HEK293 (cell line): ENCODE results near the gene NKAIN4.

Experiments used
- CTCF ChIA-PET: fragments of 350-600 bp; formaldehyde crosslinking; extraction: SDS; loops from one replicate; lab custom pipeline; 2021; ENCODE audit warnings: antibody characterized with exemption; lab: Yijun Ruan, JAX
- POLR2A ChIA-PET: fragments of 300-600 bp; formaldehyde crosslinking; extraction: SDS; loops from one replicate; lab custom pipeline; 2020; ENCODE audit warnings: antibody characterized with exemption, inconsistent platforms; lab: Yijun Ruan, JAX
- H3K27ac ChIP-seq: fragments of 200-500 bp; sonication (Bioruptor generic); 2 replicates; pipeline ENCODE4 v1.5.1; 2014; ENCODE audit warnings: low read depth, low read length, control low read depth, inconsistent platforms; ENCODE audit errors: extremely low read depth
- H3K36me3 ChIP-seq, 2 experiments: fragments of 200-500 bp in 1 of 2; sonication (Bioruptor generic) in 1 of 2; 1 replicate in 1 of 2; 2 replicates in 1 of 2; pipeline ENCODE4 v1.5.1; 2014 to 2017; ENCODE audit warnings: inconsistent platforms in 2 of 2, low read length in 2 of 2; ENCODE audit not compliant: control insufficient read depth in 2 of 2, insufficient read depth in 1 of 2
- H3K4me1 ChIP-seq: fragments of 200-500 bp; sonication (Bioruptor generic); 2 replicates; pipeline ENCODE4 v1.5.1; 2014; ENCODE audit warnings: mild to moderate bottlenecking, low read length, inconsistent platforms; ENCODE audit not compliant: control insufficient read depth, insufficient read depth
- H3K4me3 ChIP-seq: 2 replicates; pipeline ENCODE4 v1.5.1; 2011; ENCODE audit warnings: low read depth, mild to moderate bottlenecking, control low read depth, low read length, moderate library complexity
- H3K9me3 ChIP-seq: fragments of 200-500 bp; sonication (Bioruptor generic); 2 replicates; pipeline ENCODE4 v1.5.1; 2014; ENCODE audit warnings: low read depth, low read length, inconsistent platforms; ENCODE audit not compliant: control insufficient read depth, insufficient read depth
- BCL11A ChIP-seq: fragments of 450-650 bp; formaldehyde crosslinking; IDR thresholded peaks from 2 replicates; pipeline ENCODE4 v1.5.1; 2016; ENCODE audit warnings: low read depth, missing biosample characterization, missing genetic modification characterization
- GLI2 ChIP-seq: fragments of 450-650 bp; formaldehyde crosslinking; IDR thresholded peaks from 2 replicates; pipeline ENCODE4; 2017; ENCODE audit warnings: missing biosample characterization, missing genetic modification characterization, low read depth, borderline replicate concordance
- GLIS1 ChIP-seq: fragments of 450-650 bp; formaldehyde crosslinking; IDR thresholded peaks from 2 replicates; pipeline ENCODE4 v1.5.1; 2016; ENCODE audit warnings: missing biosample characterization, missing genetic modification characterization
- IKZF3 ChIP-seq: fragments of 450-650 bp; IDR thresholded peaks from 2 replicates; pipeline ENCODE4 v1.5.0; 2018; ENCODE audit warnings: missing biosample characterization, mild to moderate bottlenecking, missing genetic modification characterization, moderate library complexity
- KLF7 ChIP-seq: fragments of 450-650 bp; formaldehyde crosslinking; IDR thresholded peaks from 2 replicates; pipeline ENCODE4 v1.5.1; 2016; ENCODE audit warnings: missing biosample characterization, missing genetic modification characterization, borderline replicate concordance
- YY2 ChIP-seq: fragments of 450-650 bp; formaldehyde crosslinking; IDR thresholded peaks from 2 replicates; pipeline ENCODE4 v1.5.1; 2016; ENCODE audit warnings: missing biosample characterization, missing genetic modification characterization
- ZBTB17 ChIP-seq: fragments of 450-650 bp; formaldehyde crosslinking; IDR thresholded peaks from 2 replicates; pipeline ENCODE4 v1.5.1; 2016; ENCODE audit warnings: missing biosample characterization, missing genetic modification characterization
- ZFP41 ChIP-seq: fragments of 450-650 bp; formaldehyde crosslinking; IDR thresholded peaks from 2 replicates; pipeline ENCODE4 v1.5.1; 2016; ENCODE audit warnings: missing biosample characterization, missing genetic modification characterization, borderline replicate concordance
- ZNF174 ChIP-seq: fragments of 450-650 bp; formaldehyde crosslinking; IDR thresholded peaks from 2 replicates; pipeline ENCODE4 v1.5.0; 2017; ENCODE audit warnings: missing biosample characterization, mild to moderate bottlenecking, missing genetic modification characterization
- ZNF175 ChIP-seq: fragments of 450-650 bp; formaldehyde crosslinking; IDR thresholded peaks from 2 replicates; pipeline ENCODE4 v1.5.1; 2016; ENCODE audit warnings: missing biosample characterization, missing genetic modification characterization
- ZNF211 ChIP-seq: fragments of 450-650 bp; formaldehyde crosslinking; IDR thresholded peaks from 2 replicates; pipeline ENCODE4 v1.5.1; 2016; ENCODE audit warnings: low read depth, missing biosample characterization, missing genetic modification characterization
- ZNF292 ChIP-seq: fragments of 450-650 bp; formaldehyde crosslinking; IDR thresholded peaks from 2 replicates; pipeline ENCODE4 v1.5.1; 2016; ENCODE audit warnings: low read depth, missing biosample characterization, missing genetic modification characterization, borderline replicate concordance
- ZNF324 ChIP-seq: fragments of 450-650 bp; formaldehyde crosslinking; IDR thresholded peaks from 2 replicates; pipeline ENCODE4 v1.5.1; 2016; ENCODE audit warnings: missing biosample characterization, missing genetic modification characterization
- ZNF335 ChIP-seq: fragments of 450-650 bp; formaldehyde crosslinking; conservative IDR thresholded peaks from 2 replicates; pipeline ENCODE4 v1.5.1; 2016; ENCODE audit warnings: missing biosample characterization, missing genetic modification characterization
- ZNF37A ChIP-seq: fragments of 450-650 bp; IDR thresholded peaks from 2 replicates; pipeline ENCODE4 v1.5.1; 2018; ENCODE audit warnings: missing biosample characterization, missing genetic modification characterization
- ZNF585B ChIP-seq: fragments of 450-650 bp; formaldehyde crosslinking; IDR thresholded peaks from 2 replicates; pipeline ENCODE4 v1.5.1; 2016; ENCODE audit warnings: missing biosample characterization, missing genetic modification characterization
- ZNF600 ChIP-seq: fragments of 450-650 bp; formaldehyde crosslinking; IDR thresholded peaks from 2 replicates; pipeline ENCODE4 v1.5.1; 2016; ENCODE audit warnings: missing biosample characterization, missing genetic modification characterization
- ZNF654 ChIP-seq: fragments of 450-650 bp; formaldehyde crosslinking; IDR thresholded peaks from 2 replicates; pipeline ENCODE4 v1.5.1; 2016; ENCODE audit warnings: low read depth, missing biosample characterization, missing genetic modification characterization
- ZNF792 ChIP-seq: fragments of 450-650 bp; formaldehyde crosslinking; IDR thresholded peaks from 2 replicates; pipeline ENCODE4 v1.5.1; 2016; ENCODE audit warnings: missing biosample characterization, missing genetic modification characterization
- ZNF830 ChIP-seq: fragments of 450-650 bp; IDR thresholded peaks from 2 replicates; pipeline ENCODE4 v1.5.0; 2018; ENCODE audit warnings: missing biosample characterization, missing genetic modification characterization, low read depth, mild to moderate bottlenecking, moderate library complexity
- TF ChIP-seq, protein P1 (sequence below): fragments of 450-650 bp; formaldehyde crosslinking; IDR thresholded peaks from 2 replicates; pipeline ENCODE4; 2016; ENCODE audit warnings: missing biosample characterization, missing genetic modification characterization
- TF ChIP-seq, protein P2 (sequence below): fragments of 450-650 bp; formaldehyde crosslinking; IDR thresholded peaks from 2 replicates; pipeline ENCODE4 v1.5.1; 2016; ENCODE audit warnings: missing biosample characterization, missing genetic modification characterization
- TF ChIP-seq, protein P3 (sequence below): fragments of 450-650 bp; formaldehyde crosslinking; IDR thresholded peaks from 2 replicates; pipeline ENCODE4 v1.5.1; 2016; ENCODE audit warnings: missing biosample characterization, missing genetic modification characterization
- TF ChIP-seq, protein P4 (sequence below): fragments of 450-650 bp; formaldehyde crosslinking; conservative IDR thresholded peaks from 2 replicates; pipeline ENCODE4 v1.5.1; 2016; ENCODE audit warnings: low read depth, missing biosample characterization, missing genetic modification characterization

NKAIN4 gene

GRCh38 chr20:63205896-63206295 lies 48.4 kb downstream of the NKAIN4 start:
- ChIA-PET CTCF (interaction anchor here (0.7 to 1.1 kb wide), 2 partner anchors 9 to 524 kb away, joined by 3 to 5 read pairs; no protein-coding TSS in a partner anchor), POLR2A (no interaction called here)
- Histone ChIP-seq H3K9me3 (no peaks in the 10 kb centered on the region), H3K27ac (no peak overlapping the region), H3K4me1 (no peaks in the 10 kb centered on the region), H3K4me3 (no peak overlapping the region), H3K36me3 (peaks cover 5 to 97% of the 10 kb centered on the region in 2 experiments; a peak in 2 of 3 replicates)
- no peak for TF ChIP-seq ZNF174 (tag by site-specific recombination)
- TF ChIP-seq ZNF792 (tag by site-specific recombination): no peak
- TF ChIP-seq ZNF335 (tag by site-specific recombination): no peak
- no peak for TF ChIP-seq ZNF37A (tag by site-specific recombination)
- TF ChIP-seq ZBTB17 (tag by site-specific recombination): no peak
- TF ChIP-seq GLI2 (tag by site-specific recombination): no peak
- TF ChIP-seq YY2 (tag by site-specific recombination): no peak
- TF ChIP-seq ZNF585B (tag by site-specific recombination): no peak
- no peak for TF ChIP-seq ZNF175 (tag by site-specific recombination)

DNA sequence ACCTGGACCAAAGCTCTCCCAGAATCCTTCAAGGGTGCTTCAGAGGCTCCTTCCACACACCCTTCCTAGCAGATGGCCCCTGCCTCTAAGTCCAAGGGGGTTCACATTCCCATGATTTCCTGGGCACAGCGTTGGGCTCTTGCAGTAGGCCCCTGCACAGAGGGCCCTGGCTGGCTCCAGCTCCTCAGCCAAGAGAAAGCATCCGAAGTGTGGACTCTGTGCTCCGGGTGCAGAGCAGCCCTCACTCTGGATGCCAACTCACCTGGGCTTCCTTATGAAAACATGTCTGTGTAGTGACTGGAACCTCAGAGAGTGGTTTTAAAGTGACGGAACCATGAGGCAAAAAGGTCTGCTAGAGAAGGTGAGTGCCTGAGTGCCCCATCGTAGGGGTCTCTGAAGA lies 49.9 kb downstream of the NKAIN4 start:
- H3K9me3 ChIP-seq: no peaks in the 10 kb centered on the region
- CTCF ChIA-PET: interaction anchor here (0.9 to 1.3 kb wide), 3 partner anchors 11 to 177 kb away, joined by 3 to 7 read pairs (median 5); no protein-coding TSS in a partner anchor
- no peak overlapping the region for H3K27ac ChIP-seq
- POLR2A ChIA-PET: no interaction called here
- H3K4me3 ChIP-seq: no peak overlapping the region
- H3K4me1 ChIP-seq: no peaks in the 10 kb centered on the region
- peaks cover 9 to 95% of the 10 kb centered on the region in 2 experiments for H3K36me3 ChIP-seq
- peak; percentile 44; the same call in 1 of the 2 replicates for TF ChIP-seq ZNF600 (tag by site-specific recombination)
- TF ChIP-seq, protein P1, sequence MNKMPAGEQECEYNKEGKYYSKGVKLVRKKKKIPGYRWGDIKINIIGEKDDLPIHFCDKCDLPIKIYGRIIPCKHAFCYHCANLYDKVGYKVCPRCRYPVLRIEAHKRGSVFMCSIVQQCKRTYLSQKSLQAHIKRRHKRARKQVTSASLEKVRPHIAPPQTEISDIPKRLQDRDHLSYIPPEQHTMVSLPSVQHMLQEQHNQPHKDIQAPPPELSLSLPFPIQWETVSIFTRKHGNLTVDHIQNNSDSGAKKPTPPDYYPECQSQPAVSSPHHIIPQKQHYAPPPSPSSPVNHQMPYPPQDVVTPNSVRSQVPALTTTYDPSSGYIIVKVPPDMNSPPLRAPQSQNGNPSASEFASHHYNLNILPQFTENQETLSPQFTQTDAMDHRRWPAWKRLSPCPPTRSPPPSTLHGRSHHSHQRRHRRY (tag by site-specific recombination): no peak

- no peak overlapping the region for H3K27ac ChIP-seq
- ChIA-PET CTCF (no interaction called here), POLR2A (no interaction called here)
- H3K9me3 ChIP-seq: no peaks in the 10 kb centered on the region
- H3K4me3 ChIP-seq: no peak overlapping the region
- peaks cover 9 to 87% of the 10 kb centered on the region in 2 experiments for H3K36me3 ChIP-seq
- no peaks in the 10 kb centered on the region; the same call in 1 of the 2 replicates for H3K4me1 ChIP-seq
- TF ChIP-seq BCL11A (tag by site-specific recombination) (no peak), GLIS1 (tag by site-specific recombination) (no peak), ZFP41 (tag by site-specific recombination) (no peak), ZNF600 (tag by site-specific recombination) (no peak), ZNF830 (tag by site-specific recombination) (no peak), ZNF654 (no peak), IKZF3 (tag by site-specific recombination) (no peak), ZNF324 (tag by site-specific recombination) (no peak), ZNF211 (tag by site-specific recombination) (no peak), KLF7 (tag by site-specific recombination) (no peak), ZNF292 (tag by site-specific recombination) (no peak)
- TF ChIP-seq, protein P2, sequence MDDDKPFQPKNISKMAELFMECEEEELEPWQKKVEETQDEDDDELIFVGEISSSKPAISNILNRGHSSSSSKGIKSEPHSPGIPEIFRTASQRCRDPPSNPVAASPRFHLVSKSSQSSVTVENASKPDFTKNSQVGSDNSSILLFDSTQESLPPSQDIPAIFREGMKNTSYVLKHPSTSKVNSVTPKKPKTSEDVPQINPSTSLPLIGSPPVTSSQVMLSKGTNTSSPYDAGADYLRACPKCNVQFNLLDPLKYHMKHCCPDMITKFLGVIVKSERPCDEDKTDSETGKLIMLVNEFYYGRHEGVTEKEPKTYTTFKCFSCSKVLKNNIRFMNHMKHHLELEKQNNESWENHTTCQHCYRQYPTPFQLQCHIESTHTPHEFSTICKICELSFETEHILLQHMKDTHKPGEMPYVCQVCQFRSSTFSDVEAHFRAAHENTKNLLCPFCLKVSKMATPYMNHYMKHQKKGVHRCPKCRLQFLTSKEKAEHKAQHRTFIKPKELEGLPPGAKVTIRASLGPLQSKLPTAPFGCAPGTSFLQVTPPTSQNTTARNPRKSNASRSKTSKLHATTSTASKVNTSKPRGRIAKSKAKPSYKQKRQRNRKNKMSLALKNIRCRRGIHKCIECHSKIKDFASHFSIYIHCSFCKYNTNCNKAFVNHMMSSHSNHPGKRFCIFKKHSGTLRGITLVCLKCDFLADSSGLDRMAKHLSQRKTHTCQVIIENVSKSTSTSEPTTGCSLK: no peak
- TF ChIP-seq, protein P3, sequence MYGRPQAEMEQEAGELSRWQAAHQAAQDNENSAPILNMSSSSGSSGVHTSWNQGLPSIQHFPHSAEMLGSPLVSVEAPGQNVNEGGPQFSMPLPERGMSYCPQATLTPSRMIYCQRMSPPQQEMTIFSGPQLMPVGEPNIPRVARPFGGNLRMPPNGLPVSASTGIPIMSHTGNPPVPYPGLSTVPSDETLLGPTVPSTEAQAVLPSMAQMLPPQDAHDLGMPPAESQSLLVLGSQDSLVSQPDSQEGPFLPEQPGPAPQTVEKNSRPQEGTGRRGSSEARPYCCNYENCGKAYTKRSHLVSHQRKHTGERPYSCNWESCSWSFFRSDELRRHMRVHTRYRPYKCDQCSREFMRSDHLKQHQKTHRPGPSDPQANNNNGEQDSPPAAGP (tag by site-specific recombination): no peak
- TF ChIP-seq, protein P4, sequence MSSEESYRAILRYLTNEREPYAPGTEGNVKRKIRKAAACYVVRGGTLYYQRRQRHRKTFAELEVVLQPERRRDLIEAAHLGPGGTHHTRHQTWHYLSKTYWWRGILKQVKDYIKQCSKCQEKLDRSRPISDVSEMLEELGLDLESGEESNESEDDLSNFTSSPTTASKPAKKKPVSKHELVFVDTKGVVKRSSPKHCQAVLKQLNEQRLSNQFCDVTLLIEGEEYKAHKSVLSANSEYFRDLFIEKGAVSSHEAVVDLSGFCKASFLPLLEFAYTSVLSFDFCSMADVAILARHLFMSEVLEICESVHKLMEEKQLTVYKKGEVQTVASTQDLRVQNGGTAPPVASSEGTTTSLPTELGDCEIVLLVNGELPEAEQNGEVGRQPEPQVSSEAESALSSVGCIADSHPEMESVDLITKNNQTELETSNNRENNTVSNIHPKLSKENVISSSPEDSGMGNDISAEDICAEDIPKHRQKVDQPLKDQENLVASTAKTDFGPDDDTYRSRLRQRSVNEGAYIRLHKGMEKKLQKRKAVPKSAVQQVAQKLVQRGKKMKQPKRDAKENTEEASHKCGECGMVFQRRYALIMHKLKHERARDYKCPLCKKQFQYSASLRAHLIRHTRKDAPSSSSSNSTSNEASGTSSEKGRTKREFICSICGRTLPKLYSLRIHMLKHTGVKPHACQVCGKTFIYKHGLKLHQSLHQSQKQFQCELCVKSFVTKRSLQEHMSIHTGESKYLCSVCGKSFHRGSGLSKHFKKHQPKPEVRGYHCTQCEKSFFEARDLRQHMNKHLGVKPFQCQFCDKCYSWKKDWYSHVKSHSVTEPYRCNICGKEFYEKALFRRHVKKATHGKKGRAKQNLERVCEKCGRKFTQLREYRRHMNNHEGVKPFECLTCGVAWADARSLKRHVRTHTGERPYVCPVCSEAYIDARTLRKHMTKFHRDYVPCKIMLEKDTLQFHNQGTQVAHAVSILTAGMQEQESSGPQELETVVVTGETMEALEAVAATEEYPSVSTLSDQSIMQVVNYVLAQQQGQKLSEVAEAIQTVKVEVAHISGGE (tag by site-specific recombination): no peak
These were observed 51.3 kb downstream of the NKAIN4 start for GRCh38 chr20:63202811-63203526.
